Measurements from ENCODE around the gene GPC6.

DNA sequence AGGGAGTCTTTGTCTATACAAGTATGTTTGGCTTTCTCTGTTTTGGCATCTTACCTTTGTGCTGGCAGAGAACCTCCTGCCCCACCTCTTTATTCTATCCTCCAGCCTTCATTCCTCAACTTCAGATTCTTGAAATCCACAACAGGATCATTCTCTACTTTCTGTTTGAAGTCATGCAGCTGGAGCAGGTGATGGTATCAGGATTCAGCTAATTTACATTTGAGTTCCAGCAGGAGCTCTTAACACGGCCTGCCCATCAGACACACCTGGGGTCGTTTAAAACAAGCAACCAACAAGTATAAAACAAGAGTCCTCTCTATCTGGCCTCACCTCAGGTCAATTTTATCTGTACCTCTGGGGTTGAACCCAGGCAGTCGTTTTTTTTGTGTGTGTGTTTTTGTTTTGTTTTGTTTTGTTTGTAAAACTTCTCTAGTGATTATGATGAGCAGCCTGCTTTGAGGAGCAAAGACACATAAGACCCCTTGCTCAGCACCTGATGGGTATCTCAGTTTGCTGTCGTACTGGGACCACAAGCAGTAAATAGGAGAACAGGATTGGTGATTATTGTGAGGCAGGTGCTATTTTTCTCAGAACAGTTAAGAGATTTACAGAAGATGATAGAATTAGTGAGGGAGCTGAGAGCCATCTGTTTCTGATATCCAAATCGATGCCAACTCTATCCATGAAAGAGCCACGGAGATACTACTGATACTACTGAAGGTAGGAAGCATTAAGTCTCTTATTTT is 78.4 kb downstream of the GPC6 start:
- TF ChIP-seq CTCF (IDR thresholded peaks at IDR 0.05; ENCODE audit: insufficient read depth, low read length), result no peak
- no peak for TF ChIP-seq POLR2AphosphoS5 (IDR thresholded peaks at IDR 0.05; ENCODE audit: low read depth)
- TF ChIP-seq, protein P1, sequence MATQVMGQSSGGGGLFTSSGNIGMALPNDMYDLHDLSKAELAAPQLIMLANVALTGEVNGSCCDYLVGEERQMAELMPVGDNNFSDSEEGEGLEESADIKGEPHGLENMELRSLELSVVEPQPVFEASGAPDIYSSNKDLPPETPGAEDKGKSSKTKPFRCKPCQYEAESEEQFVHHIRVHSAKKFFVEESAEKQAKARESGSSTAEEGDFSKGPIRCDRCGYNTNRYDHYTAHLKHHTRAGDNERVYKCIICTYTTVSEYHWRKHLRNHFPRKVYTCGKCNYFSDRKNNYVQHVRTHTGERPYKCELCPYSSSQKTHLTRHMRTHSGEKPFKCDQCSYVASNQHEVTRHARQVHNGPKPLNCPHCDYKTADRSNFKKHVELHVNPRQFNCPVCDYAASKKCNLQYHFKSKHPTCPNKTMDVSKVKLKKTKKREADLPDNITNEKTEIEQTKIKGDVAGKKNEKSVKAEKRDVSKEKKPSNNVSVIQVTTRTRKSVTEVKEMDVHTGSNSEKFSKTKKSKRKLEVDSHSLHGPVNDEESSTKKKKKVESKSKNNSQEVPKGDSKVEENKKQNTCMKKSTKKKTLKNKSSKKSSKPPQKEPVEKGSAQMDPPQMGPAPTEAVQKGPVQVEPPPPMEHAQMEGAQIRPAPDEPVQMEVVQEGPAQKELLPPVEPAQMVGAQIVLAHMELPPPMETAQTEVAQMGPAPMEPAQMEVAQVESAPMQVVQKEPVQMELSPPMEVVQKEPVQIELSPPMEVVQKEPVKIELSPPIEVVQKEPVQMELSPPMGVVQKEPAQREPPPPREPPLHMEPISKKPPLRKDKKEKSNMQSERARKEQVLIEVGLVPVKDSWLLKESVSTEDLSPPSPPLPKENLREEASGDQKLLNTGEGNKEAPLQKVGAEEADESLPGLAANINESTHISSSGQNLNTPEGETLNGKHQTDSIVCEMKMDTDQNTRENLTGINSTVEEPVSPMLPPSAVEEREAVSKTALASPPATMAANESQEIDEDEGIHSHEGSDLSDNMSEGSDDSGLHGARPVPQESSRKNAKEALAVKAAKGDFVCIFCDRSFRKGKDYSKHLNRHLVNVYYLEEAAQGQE (IDR thresholded peaks at IDR 0.05; ENCODE audit: insufficient replicate concordance, low read depth), result no peak

Data from HL-60 (cell line).